G401 (cell line): ENCODE measurements around the gene HIGD1A. TPM values are rescaled to one million over a fixed set of nuclear protein-coding genes. Genes with fewer than 3 reads are reported as not detected.
A peak's percentile ranks its signal among the peaks of the same experiment; 100 is the strongest.

ENCODE experiments used
- DNase-seq: peaks from one replicate; pipeline ENCODE4 v3.0.0-alpha.2; 2015; ENCODE audit warnings: low spot score
- in situ Hi-C: cut with HindIII; loops from 2 replicates; pipeline ENCODE4 v1.10.0; 2016; ENCODE audit warnings: low sequenced_read_pairs, mixed read lengths
- total RNA-seq: library from RNA; depleted of rRNA; stranded (reverse); fragments of >200 nt; shearing (Covaris generic); gene quantifications from 2 replicates; pipeline ENCODE4 v1.2.3, GENCODE V29; 2014

HIGD1A gene
- total RNA-seq, 1 experiment from 2014 or later: 240 TPM

DNA sequence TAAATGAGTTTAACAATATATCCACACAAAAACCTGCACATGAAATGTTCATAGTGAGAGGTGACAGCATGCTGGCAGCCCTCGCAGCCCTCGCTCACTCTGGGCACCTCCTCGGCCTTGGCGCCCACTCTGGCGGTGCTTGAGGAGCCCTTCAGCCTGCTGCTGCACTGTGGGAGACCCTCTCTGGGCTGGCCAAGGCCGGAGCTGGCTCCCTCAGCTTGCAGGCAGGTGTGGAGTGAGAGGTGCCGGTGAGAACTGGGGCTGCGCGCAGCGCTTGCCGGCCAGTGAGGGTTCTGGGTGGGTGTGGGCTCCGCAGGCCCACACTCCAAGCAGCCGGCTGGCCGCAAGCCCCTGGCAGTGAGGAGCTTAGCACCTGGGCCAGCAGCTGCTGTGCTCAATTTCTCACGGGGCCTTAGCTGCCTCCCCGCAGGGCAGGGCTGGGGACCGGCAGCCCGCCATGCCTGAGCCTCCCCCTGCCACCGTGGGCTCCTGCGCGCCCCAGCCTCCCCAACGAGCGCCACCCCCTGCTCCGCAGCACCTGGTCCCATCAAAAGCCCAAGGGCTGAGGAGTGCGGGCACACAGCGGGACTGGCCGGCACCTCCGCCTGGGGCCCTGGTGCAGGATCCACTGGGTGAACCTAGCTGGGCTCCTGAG is 34.7 kb downstream of the HIGD1A start:
- in situ Hi-C loops: no loop called here

DNA sequence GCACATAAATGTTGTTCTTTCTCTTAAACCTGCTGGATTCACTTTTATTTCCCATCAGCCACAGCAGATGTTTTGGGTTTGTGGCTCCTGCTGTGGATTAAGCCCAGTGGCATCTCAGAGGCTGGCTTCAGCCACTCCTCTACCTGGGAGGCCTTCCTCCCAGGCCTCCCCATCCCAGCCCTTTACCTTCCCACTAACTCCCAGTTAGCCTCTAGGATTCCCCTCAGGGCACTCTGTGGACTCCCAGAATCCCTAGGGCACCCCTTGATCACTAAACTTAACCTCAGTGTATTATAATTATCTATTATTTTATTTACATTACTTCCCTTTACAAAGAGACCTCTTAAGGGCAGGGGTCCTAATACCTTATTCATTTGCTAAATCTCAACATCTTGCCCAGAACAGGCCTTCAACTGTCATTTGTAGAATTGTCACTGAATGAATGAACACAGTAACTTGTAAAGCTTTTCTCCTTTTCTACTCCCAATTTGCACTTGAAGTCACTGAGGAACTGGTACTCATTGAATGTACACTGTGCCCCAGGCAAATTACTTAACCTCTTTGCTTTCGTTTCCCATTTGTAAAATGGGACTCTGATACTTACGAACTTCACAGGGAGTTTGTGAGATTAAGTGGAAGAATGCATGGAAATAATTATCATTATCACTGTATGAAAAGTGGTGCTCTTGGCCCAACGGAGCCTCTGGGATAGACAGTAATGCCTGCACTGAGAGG is 39.6 kb downstream of the HIGD1A start:
- no peak for DNase-seq
- in situ Hi-C loops: no loop called here

More for the DNA sequence above, 34.7 kb downstream of the HIGD1A start:
- no peak for DNase-seq

DNA sequence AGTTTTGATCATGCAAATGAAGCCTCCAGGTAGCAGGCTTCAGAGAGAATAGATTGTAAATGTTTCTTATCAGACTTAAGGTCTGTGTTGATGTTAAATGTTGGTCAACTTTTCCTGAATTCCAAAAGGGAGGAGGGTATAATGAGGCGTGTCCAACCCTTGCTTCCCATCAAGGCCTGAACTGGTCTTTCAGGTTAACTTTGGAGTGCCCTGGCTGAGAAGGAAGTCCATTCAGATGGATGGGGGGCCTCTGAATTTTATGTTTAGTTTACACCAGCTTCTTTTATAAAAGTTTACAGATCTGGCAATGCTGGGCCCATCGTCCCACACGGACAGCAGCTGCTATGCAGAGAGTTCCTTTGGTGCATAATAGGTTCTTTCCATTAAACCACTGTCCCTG is 40.2 kb downstream of the HIGD1A start:
- in situ Hi-C loops: no loop called here
- no peak for DNase-seq

DNA sequence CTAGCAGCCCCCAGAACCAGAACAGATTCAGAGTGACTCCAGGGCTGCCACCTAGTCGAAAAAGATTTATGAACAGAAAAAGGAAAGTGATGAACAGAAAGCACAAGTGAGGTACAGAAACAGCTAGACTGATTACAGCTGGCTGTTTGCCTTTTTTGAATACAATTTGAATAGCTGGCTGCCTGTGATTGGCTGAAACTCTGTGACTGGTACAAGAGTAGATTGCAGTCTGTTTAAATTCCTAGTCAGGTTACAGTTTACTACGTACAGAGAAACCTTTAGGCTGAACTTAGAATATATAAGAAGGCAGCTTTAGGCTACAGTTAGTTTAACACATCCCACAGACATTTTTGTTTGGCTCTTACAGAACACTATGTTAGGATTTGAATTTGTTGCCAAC is 41.3 kb downstream of the HIGD1A start:
- in situ Hi-C loops: no loop called here

DNA sequence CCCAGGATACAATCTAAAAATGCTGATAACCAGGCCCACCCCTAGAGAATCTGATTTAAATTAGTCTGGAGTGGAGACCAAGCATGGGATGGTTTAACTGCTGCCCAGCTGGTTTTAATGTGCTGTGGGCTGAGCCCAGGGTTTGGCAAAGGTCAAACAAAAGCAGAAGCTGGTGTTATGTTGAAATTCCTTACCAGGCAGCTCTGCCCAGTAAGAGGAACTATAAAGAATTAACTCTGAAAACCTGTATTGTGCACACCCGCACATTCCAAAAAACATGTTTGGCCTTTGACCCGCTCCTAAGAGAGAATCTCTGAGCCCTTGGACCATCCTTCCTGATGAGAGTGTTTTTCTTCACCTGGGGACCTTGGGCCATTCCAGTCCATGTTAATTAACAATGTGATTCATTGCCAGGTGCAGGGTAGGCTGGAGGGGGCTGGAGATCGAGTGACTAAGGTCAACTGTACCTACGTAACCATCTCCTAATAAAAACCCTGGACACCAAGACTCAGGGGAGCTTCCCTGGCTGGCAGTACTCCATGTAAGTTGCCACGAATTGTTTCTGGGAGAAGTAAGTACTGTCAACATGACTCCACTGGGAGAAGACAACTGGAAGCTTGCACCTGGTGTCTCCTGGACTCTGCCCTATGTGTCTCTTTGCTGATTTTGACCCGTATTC is 42.1 kb downstream of the HIGD1A start:
- in situ Hi-C loops: no loop called here
- no peak for DNase-seq

More for the DNA sequence above, 41.3 kb downstream of the HIGD1A start:
- DNase-seq: no peak

DNA sequence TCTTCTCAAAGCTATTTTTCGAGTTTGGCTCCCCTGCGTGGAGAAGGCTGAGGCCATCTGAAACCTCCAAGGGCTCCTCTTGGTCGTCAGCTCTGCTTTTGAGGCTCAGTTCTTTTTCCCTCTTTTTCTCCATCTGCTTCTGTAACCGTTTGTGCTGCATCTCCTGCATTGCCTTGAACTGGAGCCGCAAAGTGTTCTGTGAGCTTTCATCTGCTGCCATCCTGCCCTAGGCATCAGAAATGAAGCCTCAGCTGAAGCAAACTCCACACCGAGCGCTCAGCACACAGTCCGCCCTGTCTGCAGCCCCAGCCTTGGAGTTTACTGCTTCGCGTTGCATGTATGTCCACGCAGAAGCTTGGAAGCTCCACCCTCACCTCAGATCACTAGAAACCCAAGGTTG is 46.2 kb downstream of the HIGD1A start:
- no peak for DNase-seq
- in situ Hi-C loops: no loop called here

DNA sequence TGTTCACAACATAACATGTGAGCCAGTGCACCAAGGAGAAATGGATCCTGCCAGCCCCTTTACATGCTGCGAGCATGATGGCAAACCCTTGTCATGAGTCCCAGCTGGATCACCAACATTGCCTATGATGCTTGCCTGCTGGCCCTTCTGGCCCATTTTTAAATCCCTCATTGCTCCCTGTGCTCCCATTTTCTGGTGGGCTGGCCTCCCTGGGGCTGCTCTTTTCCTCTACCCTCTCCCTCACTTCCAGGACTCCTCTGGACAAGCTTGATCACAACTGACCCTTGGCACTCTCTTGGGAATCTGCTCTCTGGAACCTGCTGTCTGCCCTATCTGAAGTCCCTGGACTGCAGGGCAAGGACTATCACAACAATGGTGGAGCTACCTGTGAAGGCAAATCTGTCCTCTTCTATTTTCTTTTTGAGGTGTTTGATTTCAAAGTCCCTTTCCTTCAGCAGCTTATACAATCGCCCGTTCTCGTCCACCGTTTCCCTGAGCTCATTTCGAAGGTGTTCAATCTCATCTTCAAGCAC is 47.5 kb downstream of the HIGD1A start:
- no peak for DNase-seq
- in situ Hi-C loops: no loop called here

DNA sequence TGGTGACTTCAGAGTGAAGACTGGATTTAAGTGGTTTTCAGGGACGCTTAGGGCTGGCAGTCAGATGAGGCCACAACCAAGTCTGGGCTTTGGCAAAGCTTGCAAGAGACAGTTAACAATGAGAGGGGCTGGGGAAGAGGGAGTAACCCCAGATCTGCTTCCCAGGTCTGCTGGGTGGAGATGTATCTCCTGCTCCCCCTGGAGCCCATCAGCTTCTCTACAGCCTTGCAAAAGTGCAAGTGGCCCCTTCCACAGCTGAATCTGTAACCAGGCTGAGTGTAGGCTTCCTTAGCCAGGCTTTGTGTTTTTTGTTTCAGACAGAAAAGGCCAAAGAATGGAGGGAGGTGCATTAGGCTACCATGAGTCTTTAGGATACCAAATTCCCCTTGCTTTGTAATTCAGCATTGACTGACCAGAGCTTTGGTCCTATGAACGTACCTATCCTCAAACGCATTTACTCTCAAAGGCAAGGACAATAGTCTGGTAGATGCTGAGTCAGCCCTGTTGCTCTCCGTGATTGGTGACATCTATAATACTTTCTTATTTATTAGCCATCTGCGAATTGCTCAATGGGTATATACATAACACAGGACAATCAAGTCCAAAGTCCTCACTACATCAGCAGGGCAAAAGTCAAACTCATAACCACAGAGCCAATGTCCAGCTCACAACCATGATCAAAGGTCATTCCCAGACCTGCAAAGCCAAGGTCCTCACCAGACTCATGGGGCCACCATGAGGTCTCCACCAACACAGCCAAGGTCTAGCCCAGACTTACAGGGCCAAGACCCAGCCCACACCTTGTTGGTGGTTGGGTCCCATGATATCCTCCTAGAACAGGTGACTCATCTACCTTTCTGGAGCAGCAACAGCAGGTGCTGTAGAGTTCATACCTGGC is 48.4 kb downstream of the HIGD1A start:
- in situ Hi-C loops: no loop called here
- peak; percentile 21 for DNase-seq

DNA sequence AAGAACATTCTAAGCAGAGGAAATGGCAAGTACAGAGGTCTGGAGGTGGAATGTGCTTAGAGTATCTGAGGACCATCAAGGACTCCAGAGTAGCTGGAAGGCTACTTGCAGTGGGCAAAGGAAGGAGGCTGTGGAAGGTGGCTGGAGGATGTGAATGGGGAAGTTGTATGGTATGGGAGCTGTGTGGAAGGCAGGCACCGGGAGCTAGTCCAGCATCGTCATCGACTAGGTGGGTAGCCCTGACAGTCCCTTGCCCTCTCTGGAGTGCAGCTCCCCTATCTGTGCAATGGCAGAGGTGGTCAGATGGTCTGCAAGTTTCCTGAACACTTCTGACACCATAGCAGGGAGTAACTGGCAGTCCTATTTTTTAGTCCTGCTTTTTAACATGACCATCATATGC is 50.5 kb downstream of the HIGD1A start:
- no peak for DNase-seq
- in situ Hi-C loops: no loop called here

DNA sequence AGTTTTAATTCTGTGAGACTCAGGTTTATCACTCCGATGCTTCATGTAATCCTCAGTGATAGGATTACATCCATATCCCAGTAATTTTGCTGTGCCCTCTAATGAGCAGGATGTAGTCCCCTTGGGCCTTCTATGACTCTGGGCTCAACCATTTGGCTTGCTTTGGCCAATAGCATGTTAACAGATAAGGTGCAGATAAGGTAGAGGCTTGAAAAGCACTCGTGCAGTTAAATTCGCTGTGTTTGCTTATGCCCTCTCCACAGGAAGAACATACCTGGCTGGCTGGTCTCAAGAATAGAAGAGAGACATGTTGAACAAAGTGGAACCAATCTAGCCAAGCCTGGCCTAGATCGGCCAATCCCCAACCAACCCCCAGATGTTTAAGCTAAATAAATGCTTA is 51.3 kb downstream of the HIGD1A start:
- in situ Hi-C loops: no loop called here
- DNase-seq: no peak

DNA sequence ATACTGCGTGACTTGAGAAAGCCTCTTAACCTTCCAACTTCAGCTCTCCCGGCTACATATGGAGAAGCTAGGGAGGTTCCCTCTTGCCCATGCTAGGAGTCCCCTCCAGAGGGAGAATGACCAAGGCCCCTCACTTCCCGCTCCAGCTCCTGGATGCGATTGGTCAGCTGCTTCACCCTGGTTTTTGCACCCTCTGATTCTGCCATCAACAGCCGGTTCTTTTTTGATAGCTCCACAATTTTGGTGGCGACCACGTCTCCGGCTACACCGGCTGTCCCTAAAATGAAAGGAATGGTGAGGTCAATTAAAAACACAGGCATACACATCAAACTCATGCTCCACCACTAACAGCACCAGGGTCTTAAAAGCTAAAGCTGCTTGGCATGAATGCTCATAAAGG is 51.8 kb downstream of the HIGD1A start:
- in situ Hi-C loops: no loop called here
- no peak for DNase-seq

DNA sequence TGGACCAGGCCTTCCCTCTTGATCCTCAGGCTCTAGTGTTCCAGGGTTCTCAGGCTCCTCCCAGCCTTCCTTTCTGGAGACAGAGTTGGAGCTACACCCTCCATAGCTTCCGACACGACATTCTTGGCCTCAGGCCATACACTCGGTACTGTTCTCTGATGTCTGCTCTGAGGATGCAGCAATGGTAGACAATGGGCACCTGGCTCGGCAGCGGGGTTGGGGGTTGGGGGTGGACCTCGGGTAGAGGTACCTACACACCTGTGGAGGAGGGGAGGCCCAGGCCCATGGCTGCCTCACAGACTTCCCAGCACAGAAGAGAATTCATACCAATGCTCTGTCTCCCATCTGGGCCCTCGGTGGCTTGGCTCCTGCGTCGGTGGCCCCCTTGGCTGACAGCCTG is 52.7 kb downstream of the HIGD1A start:
- DNase-seq: no peak
- in situ Hi-C loops: no loop called here

DNA sequence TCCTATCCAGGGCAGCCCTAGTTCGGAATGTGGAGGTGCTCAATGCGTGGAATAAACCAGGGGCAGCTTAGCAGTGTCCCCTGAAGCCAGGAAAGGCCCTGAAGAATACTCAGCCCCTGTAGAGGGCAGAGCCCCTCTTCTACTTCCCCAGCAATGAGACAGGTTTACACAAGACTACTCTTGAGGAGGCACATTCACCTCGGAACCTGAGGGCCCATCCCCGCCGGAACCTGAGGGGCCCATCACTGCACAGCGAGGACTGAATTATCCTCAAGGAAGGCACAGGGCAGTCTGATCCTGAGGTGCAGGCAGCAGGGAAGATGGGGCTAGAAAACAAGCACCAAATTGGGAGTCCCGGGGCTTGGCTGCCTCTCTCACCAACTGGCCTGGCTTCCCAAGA is 53.5 kb downstream of the HIGD1A start:
- DNase-seq: no peak
- in situ Hi-C loops: no loop called here

DNA sequence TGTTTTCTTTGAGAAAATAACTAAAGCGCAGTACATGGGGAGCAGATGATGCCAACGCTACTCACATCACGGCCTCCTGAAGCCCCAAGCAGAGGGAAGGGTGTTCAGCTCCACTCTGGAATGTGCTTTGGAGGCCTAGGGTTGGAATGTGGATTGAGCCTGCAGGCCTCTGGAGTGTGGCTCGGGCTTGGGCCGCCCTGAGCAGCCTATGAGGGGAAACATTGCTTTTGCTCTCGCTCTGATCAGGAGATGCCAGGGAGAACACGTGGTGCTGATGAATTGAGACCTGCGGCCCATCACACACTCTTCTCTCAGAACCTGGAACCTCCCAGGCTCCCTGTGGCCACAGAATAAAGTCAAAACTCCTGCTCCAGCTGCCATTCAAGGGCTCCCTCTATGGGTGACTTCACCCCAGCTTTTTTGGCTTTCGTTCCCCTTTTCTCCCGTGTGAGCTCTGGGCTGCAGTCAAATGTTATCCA is 54.5 kb downstream of the HIGD1A start:
- in situ Hi-C loops: no loop called here
- no peak for DNase-seq

DNA sequence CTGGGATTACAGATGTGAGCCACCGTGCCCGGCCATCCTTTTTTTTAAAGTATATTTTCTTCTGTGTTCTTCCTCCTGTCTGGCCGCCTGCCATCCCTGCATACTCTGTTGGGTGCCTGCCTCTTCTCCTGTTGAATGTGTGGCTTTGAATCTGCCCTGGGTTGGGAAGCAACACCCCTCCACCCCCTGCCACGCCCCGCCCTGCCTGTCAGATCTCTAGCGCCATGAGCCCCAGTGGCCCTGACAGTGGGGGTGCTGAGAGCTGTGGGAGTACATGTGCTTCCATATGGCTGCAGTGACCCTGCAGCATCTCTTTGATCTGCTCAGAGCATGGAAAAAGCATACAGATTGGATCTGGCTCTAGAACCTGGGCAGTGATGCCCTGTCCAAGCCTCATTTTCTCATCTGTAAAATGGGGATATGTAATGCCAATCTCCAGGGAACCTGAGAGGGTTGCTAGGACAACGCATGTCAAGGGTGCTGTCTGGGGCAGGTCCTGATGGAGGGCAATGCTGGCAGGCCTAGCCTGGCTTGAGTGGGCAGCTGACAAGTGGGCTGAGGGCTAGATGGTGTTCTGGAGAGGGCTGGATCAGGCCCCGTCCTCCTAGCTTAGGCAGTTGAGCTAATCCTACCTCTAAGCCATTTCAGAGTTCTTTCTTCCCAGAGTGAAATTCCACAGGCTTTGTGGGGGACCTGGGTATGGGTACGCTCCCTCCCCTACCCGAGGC is 55.1 kb downstream of the HIGD1A start:
- no peak for DNase-seq
- in situ Hi-C loops: no loop called here

DNA sequence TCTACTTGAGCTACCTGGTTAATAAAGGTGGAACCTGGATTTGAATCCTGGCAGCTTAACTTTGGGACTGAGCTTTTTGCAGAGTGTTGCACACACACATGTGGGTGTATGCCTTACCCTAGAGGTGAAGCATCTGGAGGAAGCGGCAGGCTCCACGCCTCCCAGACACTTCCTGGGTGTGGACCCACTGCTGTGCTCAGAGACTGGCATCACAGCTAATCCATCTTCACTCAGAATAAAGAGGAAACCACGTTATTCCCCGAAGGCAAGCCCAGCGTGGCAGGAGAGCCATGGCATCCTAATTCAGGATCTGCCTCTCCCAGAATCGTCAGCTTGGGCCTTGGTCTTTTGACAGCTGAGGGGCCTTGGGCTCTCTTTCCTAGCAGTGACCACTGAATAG is 56.7 kb downstream of the HIGD1A start:
- in situ Hi-C loops: no loop called here
- no peak for DNase-seq

DNA sequence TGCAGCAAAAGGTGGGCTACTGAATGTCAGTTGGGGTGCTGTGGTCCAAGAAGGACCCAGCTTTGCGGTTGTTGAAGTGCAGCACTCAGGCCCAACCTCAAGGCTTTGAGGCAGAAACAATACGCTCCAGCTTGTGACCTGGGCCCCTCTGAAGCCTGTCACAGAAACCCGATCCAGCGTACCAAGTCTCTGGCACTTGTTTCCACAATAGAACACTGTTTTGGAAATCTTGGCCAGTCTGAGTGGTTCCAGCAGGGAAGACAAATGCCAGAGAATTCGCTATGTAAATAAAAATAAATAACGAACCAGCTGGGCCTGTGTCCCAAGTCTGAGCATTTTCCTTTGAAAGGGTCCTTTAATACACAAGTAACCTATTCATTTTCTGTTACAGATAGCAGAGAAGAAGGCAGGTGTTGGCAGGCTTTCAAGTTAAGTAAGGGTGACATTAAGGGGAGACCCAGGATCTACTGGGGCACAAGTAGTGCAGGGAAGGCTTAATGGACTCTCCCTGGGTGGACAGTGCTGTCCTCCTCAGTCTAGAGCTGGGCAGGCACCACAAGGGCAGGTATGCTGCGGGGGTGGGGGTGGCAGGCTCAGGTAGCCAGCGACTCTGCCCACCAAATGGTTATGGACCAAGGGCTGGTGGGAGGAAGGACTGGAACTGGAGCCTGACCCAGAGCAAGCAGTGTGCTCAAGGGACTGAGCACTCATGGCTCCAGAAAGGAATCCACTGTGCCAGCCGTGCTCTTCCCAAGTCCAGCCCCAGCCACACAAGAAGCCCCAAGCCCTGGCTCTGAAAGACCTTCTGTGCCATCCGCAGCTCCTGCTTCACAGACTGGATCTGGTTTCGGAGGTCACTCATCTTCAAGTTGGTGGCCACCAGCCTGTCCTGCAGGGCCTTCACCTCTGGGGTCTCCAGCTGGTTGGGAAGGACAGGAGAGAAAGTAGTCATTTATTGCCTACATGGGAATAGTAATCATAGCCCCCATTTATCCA is 57.5 kb downstream of the HIGD1A start:
- peak; percentile 71 for DNase-seq
- in situ Hi-C loops: no loop called here
